K562 (cell line): ENCODE measurements around the gene PDIA4. TPM values are rescaled to one million over a fixed set of nuclear protein-coding genes. Genes with fewer than 3 reads are reported as not detected.
A peak's percentile ranks its signal among the peaks of the same experiment; 100 is the strongest.
"Not testable (repeated sequence)": the region's sequence is repeated elsewhere in the genome, so short reads cannot be mapped to it uniquely, and the experiment has no call there.

Experiments
- ATAC-seq: fragments of 200-7000 bp; cut with Tn5 transposase; 3 replicates; pipeline ENCODE4 v1.9.1; 2020; ENCODE audit warnings: moderate library complexity
- BruUV-seq: library from RNA; stranded (reverse); fragments of 400-500 nt; replicated peaks from 2 replicates; lab custom pipeline; 2021; lab: Mats Ljungman, UMichigan
- CTCF ChIA-PET: fragments of 300-600 bp; formaldehyde crosslinking; extraction: SDS; loops from one replicate; lab custom pipeline; 2021; ENCODE audit warnings: low intra/inter-chr PET ratio; lab: Yijun Ruan, JAX
- POLR2A ChIA-PET: fragments of 300-600, 350-650 bp; sonication (Branson Sonifier 250); formaldehyde crosslinking; extraction: SDS; loops from one replicate; lab custom pipeline; 2021; ENCODE audit warnings: antibody characterized with exemption, inconsistent platforms; lab: Yijun Ruan, JAX
- DNase-seq, 4 experiments: peaks; one replicate each; pipeline versions ENCODE4 v3.0.0 to v3.0.0-alpha.2; 2011 to 2018; ENCODE audit warnings: low spot score in 3 of 4, mixed read lengths in 3 of 4; ENCODE audit errors: extremely low read depth in 1 of 4
- FAIRE-seq: peaks from 2 replicates; lab custom pipeline; 2011; peaks lifted over from hg19 to GRCh38; lab: Jason Lieb, UNC
- H2AFZ ChIP-seq: 2 replicates; pipeline ENCODE4 v1.6.0; 2011; ENCODE audit warnings: low read depth, low read length, control low read depth, inconsistent platforms
- H3K27ac ChIP-seq: fragments of 200-600 bp; 3 replicates; pipeline ENCODE4 v1.8.0; 2011; ENCODE audit warnings: low read depth, mild to moderate bottlenecking, control low read depth, inconsistent platforms, low read length, moderate library complexity, mixed read lengths; ENCODE audit errors: extremely low read depth
- H3K27me3 ChIP-seq, 2 experiments: fragments of 300-600 bp in 1 of 2; 2 replicates in 1 of 2; 3 replicates in 1 of 2; pipeline versions ENCODE4 v1.6.0 to v1.8.0; 2011; ENCODE audit warnings: inconsistent platforms in 2 of 2, low read length in 2 of 2, mild to moderate bottlenecking in 1 of 2, mixed read lengths in 1 of 2, moderate library complexity in 1 of 2; ENCODE audit not compliant: control insufficient read depth in 2 of 2, insufficient read depth in 2 of 2
- H3K36me3 ChIP-seq: fragments of 300-600 bp; 3 replicates; pipeline ENCODE4 v1.8.0; 2011; ENCODE audit warnings: mild to moderate bottlenecking, low read length, inconsistent platforms; ENCODE audit not compliant: control insufficient read depth, insufficient read depth
- H3K4me1 ChIP-seq, 2 experiments: fragments of 200-600 bp in 1 of 2; replicated peaks in 1 of 2; 2 replicates in 1 of 2; 3 replicates in 1 of 2; pipeline versions ENCODE4 v1.5.1 to v1.8.0; 2011; ENCODE audit warnings: inconsistent platforms in 2 of 2, low read length in 2 of 2, mild to moderate bottlenecking in 1 of 2, mixed read lengths in 1 of 2, moderate library complexity in 1 of 2; ENCODE audit not compliant: control insufficient read depth in 2 of 2, insufficient read depth in 2 of 2
- H3K4me2 ChIP-seq: 2 replicates; pipeline ENCODE4 v1.6.1; 2011; ENCODE audit warnings: low read length, control low read depth, inconsistent platforms, mixed read lengths; ENCODE audit not compliant: insufficient read depth
- H3K4me3 ChIP-seq: fragments of 200-600 bp; sonication (generic), shearing (Covaris generic); 2 replicates; pipeline ENCODE4 v1.5.1; 2016; ENCODE audit warnings: control low read depth, inconsistent platforms
- H3K79me2 ChIP-seq: fragments of 200-600 bp; 3 replicates; pipeline ENCODE4 v1.8.0; 2011; ENCODE audit warnings: low read length, inconsistent platforms; ENCODE audit not compliant: control insufficient read depth, insufficient read depth
- H3K9ac ChIP-seq, 2 experiments: 2 replicates each; pipeline versions ENCODE4 v1.6.0 to v1.6.1; 2011; ENCODE audit warnings: low read depth in 2 of 2, low read length in 2 of 2, control low read depth in 1 of 2, inconsistent platforms in 1 of 2, mild to moderate bottlenecking in 1 of 2, mixed read lengths in 1 of 2; ENCODE audit not compliant: insufficient read depth in 1 of 2
- H3K9me1 ChIP-seq: one replicate; pipeline ENCODE4 v1.6.0; 2011; ENCODE audit warnings: inconsistent platforms, mild to moderate bottlenecking, low read length, moderate library complexity; ENCODE audit not compliant: control insufficient read depth, insufficient read depth
- H3K9me3 ChIP-seq: replicated peaks from 2 replicates; pipeline ENCODE4 v1.5.1; 2011; ENCODE audit warnings: low read depth, low read length, inconsistent platforms; ENCODE audit not compliant: control insufficient read depth, insufficient read depth
- H4K20me1 ChIP-seq: replicated peaks from 2 replicates; pipeline ENCODE4 v1.6.1; 2011; ENCODE audit warnings: low read length, inconsistent platforms, mixed read lengths; ENCODE audit not compliant: control insufficient read depth, insufficient read depth
- BCOR ChIP-seq: fragments of 450-650 bp; IDR thresholded peaks from 2 replicates; pipeline ENCODE4 v1.6.1; 2016
- CHD2 ChIP-seq: IDR thresholded peaks from 2 replicates; pipeline ENCODE4 v1.6.1; 2011; ENCODE audit warnings: low read depth, low read length
- HDGF ChIP-seq: fragments of 450-650 bp; IDR thresholded peaks from 2 replicates; pipeline ENCODE4 v1.6.1; 2016
- KAT7 ChIP-seq: sonication (generic); formaldehyde crosslinking; IDR thresholded peaks from 2 replicates; pipeline ENCODE4 v1.8.0; 2022; ENCODE audit warnings: missing genetic modification reagents, mild to moderate bottlenecking, borderline replicate concordance
- KHSRP ChIP-seq: fragments of 450-650 bp; IDR thresholded peaks from 2 replicates; pipeline ENCODE4 v1.6.1; 2017
- LCOR ChIP-seq: sonication (generic); formaldehyde crosslinking; IDR thresholded peaks from 2 replicates; pipeline ENCODE4 v1.8.0; 2022; ENCODE audit warnings: mild to moderate bottlenecking, missing genetic modification reagents
- MAFF ChIP-seq: IDR thresholded peaks from 2 replicates; pipeline ENCODE4 v1.6.1; 2012; ENCODE audit warnings: low read length, improper control_type of control experiment
- PATZ1 ChIP-seq: fragments of 250-450 bp; sonication (Bioruptor Pico); IDR thresholded peaks from 2 replicates; pipeline ENCODE4 v1.5.0; 2020; ENCODE audit warnings: mild to moderate bottlenecking, borderline replicate concordance
- PCBP2 ChIP-seq: fragments of 200-400 bp; formaldehyde crosslinking; IDR thresholded peaks from 2 replicates; pipeline ENCODE4 v1.6.1; 2018; ENCODE audit warnings: low read length, low read depth, mild to moderate bottlenecking, moderate library complexity; ENCODE audit not compliant: poor library complexity, severe bottlenecking
- RBFOX2 ChIP-seq: fragments of 200-400 bp; formaldehyde crosslinking; IDR thresholded peaks from 2 replicates; pipeline ENCODE4 v1.6.1; 2017; ENCODE audit warnings: low read depth, mild to moderate bottlenecking, low read length, moderate library complexity
- SP2 ChIP-seq: IDR thresholded peaks from 2 replicates; pipeline ENCODE4 v1.6.1; 2011; ENCODE audit warnings: mild to moderate bottlenecking, low read depth, low read length, moderate library complexity; ENCODE audit not compliant: poor library complexity, severe bottlenecking; ENCODE audit errors: extremely low read depth
- SUPT5H ChIP-seq: fragments of 450-650 bp; IDR thresholded peaks from 2 replicates; pipeline ENCODE4 v1.6.1; 2016
- WGBS: fragments of 100-300 bp; shearing (Covaris generic); methylation state at CpG from one replicate; pipeline ENCODE4 v1.1.6; 2016; ENCODE audit warnings: low coverage, mixed read lengths; ENCODE audit not compliant: insufficient coverage; ENCODE audit errors: missing lambda C conversion rate; 5-methylcytosine and 5-hydroxymethylcytosine counted together
- in situ Hi-C: fragments of 300-500 bp; cut with MboI; formaldehyde crosslinking; loops from 4 replicates; pipeline ENCODE4 v1.15.0; 2018; ENCODE audit warnings: inconsistent platforms, mixed read lengths
- intact Hi-C: fragments of 100-400 bp; cut with micrococcal nuclease; formaldehyde crosslinking; loops from 2 replicates; pipeline ENCODE4 v1.14.2; 2022
- polyA plus RNA-seq, 8 experiments: library from polyadenylated mRNA; depleted of rRNA in 4 of 8; stranded (reverse) in 5 of 8; unstranded in 3 of 8; fragments of >200 nt; fragmentation: Nextera tagmentation in 2 of 8; fragmentation: Illumina TruSeq in 1 of 8; extraction: Ambion mirVana in 2 of 8; extraction: Trizol in 1 of 8; gene quantifications; 2 replicates each; pipeline versions ENCODE4 v1.2.1 to v1.2.3, GENCODE V29; 2011 to 2014; ENCODE audit warnings: inconsistent platforms in 1 of 8, missing spikeins in 1 of 8
- total RNA-seq, 7 experiments: library from RNA; depleted of rRNA in 6 of 7; stranded (reverse); fragments of >200 nt in 6 of 7; fragmentation: Illumina TruSeq in 2 of 7; extraction: Trizol in 2 of 7; gene quantifications; 2 replicates each; pipeline versions ENCODE4 v1.2.1 to v1.2.3, GENCODE V29; 2011 to 2021; ENCODE audit warnings: low replicate concordance in 1 of 7
- TF ChIP-seq, protein P1 (sequence below): fragments of 250-450 bp; sonication (Bioruptor Pico); IDR thresholded peaks from 2 replicates; pipeline ENCODE4 v1.9.0; 2021; ENCODE audit warnings: mild to moderate bottlenecking
- TF ChIP-seq, protein P2 (sequence below), 3 experiments: IDR thresholded peaks in 2 of 3; conservative IDR thresholded peaks in 1 of 3; 2 replicates each; pipeline ENCODE4 v1.5.1; 2011 to 2012; ENCODE audit warnings: low read length in 3 of 3, mild to moderate bottlenecking in 3 of 3, control low read depth in 2 of 3, improper control_type of control experiment in 1 of 3, inconsistent platforms in 1 of 3, low read depth in 1 of 3, mixed read lengths in 1 of 3, moderate library complexity in 1 of 3; ENCODE audit not compliant: insufficient read depth in 2 of 3

Gene PDIA4
- total and polyA plus RNA-seq, 9 of the 15 experiments (the other 6 are each of a cell fraction or from before 2014, with no cell fraction given) = 9.1 to 175 (median 146) TPM

GRCh38 chr7:148979072-148979471 is 49.2 kb downstream of the PDIA4 start:
- POLR2A ChIA-PET, H3K79me2 ChIP-seq, FAIRE-seq, H4K20me1 ChIP-seq, CTCF ChIA-PET, H3K9ac ChIP-seq, H2AFZ ChIP-seq, H3K36me3 ChIP-seq, BruUV-seq, ATAC-seq, H3K27me3 ChIP-seq, H3K9me1 ChIP-seq, H3K9me3 ChIP-seq, H3K27ac ChIP-seq, H3K4me2 ChIP-seq, H3K4me3 ChIP-seq, DNase-seq, in situ Hi-C loops, intact Hi-C loops: not testable (repeated sequence)
- WGBS = 46% methylated on average over 7 of the region's 7 CpGs
- TF ChIP-seq BCOR = peak; percentile 25; the same call in 1 of the 2 replicates
- peaks cover 7 to 15% of the 10 kb centered on the region in 2 experiments; a peak in 4 of 5 replicates for H3K4me1 ChIP-seq

- intact Hi-C loops = no loop called here
- BruUV-seq = no TSS peak
- no peaks in the 10 kb centered on the region for H3K79me2 ChIP-seq
- H3K4me1 ChIP-seq = peaks cover 4 to 13% of the 10 kb centered on the region in 2 experiments; a peak in 2 of 5 replicates
- H3K9me3 ChIP-seq = no peaks in the 10 kb centered on the region
- in situ Hi-C loops = no loop called here
- H3K36me3 ChIP-seq = no peaks in the 10 kb centered on the region
- FAIRE-seq = no peak
- no peak for ATAC-seq
- 50% methylated on average over 8 of the region's 8 CpGs for WGBS
- CTCF ChIA-PET = no interaction called here
- H3K27ac ChIP-seq = no peak overlapping the region
- H3K4me3 ChIP-seq = no peak overlapping the region
- H3K9ac ChIP-seq = no peak overlapping the region
- peak overlapping the region; percentile 42 for H2AFZ ChIP-seq
- POLR2A ChIA-PET = no interaction called here
- no peaks in the 10 kb centered on the region for H4K20me1 ChIP-seq
- no peaks in the 10 kb centered on the region for H3K27me3 ChIP-seq
- H3K4me2 ChIP-seq = no peak overlapping the region
- DNase-seq = peak in 1 of 4 experiments; percentile 15
- H3K9me1 ChIP-seq = no peaks in the 10 kb centered on the region
- TF ChIP-seq LCOR (CRISPR knock-in tag) (no peak), HDGF (no peak), MAFF (no peak), KHSRP (no peak), KAT7 (CRISPR knock-in tag) (no peak), PCBP2 (no peak), SP2 (no peak), RBFOX2 (no peak), SUPT5H (no peak), PATZ1 (no peak), CHD2 (no peak)
- TF ChIP-seq, protein P1, sequence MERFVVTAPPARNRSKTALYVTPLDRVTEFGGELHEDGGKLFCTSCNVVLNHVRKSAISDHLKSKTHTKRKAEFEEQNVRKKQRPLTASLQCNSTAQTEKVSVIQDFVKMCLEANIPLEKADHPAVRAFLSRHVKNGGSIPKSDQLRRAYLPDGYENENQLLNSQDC (CRISPR knock-in tag) = no peak
- TF ChIP-seq, protein P2, sequence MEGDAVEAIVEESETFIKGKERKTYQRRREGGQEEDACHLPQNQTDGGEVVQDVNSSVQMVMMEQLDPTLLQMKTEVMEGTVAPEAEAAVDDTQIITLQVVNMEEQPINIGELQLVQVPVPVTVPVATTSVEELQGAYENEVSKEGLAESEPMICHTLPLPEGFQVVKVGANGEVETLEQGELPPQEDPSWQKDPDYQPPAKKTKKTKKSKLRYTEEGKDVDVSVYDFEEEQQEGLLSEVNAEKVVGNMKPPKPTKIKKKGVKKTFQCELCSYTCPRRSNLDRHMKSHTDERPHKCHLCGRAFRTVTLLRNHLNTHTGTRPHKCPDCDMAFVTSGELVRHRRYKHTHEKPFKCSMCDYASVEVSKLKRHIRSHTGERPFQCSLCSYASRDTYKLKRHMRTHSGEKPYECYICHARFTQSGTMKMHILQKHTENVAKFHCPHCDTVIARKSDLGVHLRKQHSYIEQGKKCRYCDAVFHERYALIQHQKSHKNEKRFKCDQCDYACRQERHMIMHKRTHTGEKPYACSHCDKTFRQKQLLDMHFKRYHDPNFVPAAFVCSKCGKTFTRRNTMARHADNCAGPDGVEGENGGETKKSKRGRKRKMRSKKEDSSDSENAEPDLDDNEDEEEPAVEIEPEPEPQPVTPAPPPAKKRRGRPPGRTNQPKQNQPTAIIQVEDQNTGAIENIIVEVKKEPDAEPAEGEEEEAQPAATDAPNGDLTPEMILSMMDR (IDR thresholded peaks at IDR 0.05 in 2 of 3, conservative IDR thresholded peaks at IDR 0.05 in 1 of 3; ENCODE audit: insufficient read depth in 2 of 3, low read depth in 1 of 3, low read length in 3 of 3) = no peak
These were observed 50.2 kb downstream of the PDIA4 start for GRCh38 chr7:148978091-148978490.
